ENCODE measurements around the gene KCNH3. TPM values are rescaled to one million over a fixed set of nuclear protein-coding genes. Genes with fewer than 3 reads are reported as not detected.

Gene KCNH3
- total RNA-seq, 1 donor from 2014 or later, result under 0.01 TPM

DNA sequence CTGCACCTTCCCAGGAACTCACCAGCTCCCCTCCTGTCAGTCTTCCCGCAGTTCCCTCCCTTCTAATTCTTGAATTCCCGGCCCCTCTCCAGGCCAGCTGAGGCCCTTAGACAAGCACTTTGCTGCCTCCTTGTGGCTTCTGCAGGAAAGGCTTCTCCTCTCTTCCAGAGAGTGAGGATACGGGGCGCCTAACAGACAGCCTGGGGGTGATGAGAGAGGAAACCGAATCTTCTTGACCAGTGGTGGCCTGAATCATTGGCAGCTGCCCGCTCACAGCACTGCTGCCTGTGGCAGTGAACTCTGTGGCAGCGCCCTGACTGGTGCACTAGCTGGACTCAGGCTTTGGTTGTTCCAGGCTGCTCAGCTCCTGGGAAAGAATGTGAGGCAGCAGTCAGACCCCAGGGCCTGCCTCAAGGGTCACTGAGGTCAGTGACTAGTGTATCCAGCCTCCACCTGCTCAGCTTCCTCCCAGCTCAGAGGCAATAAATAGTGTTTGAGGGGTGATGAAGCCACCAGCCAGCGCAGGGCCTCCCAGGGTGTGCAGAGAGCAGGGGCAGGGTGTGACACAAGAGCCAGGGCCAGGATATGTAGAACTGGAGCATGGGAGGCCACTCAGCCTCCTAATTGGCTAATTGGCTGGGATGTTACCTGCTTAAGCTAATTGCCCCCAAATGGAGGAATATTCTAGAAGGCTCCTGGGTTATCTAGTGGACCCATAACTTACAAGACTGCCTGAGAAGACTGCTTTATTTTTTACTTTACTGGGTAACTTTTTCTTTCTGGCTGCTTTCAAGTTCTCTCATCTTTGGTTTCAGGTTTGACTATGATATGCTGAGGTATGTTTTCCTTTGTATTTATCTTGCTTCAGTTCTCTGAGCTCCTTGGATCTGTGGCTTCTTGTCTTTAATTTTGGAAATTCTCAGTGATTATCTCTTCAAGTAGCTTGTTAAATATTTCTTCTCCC is 42.0 kb downstream of the KCNH3 start:
- DNase-seq (ENCODE audit: low read depth), result peak; percentile 64
- Histone ChIP-seq H3K36me3 (ENCODE audit: control insufficient read depth, insufficient read depth, low read length) (no peaks in the 10 kb centered on the region), H3K4me3 (ENCODE audit: low read depth, low read length) (no peak overlapping the region), H3K27me3 (ENCODE audit: control insufficient read depth, insufficient read depth, low read length) (no peaks in the 10 kb centered on the region)
- FAIRE-seq, result no peak
- TF ChIP-seq CTCF (IDR thresholded peaks at IDR 0.05; ENCODE audit: insufficient read depth, low read length, severe bottlenecking), result peak; percentile 88

DNA sequence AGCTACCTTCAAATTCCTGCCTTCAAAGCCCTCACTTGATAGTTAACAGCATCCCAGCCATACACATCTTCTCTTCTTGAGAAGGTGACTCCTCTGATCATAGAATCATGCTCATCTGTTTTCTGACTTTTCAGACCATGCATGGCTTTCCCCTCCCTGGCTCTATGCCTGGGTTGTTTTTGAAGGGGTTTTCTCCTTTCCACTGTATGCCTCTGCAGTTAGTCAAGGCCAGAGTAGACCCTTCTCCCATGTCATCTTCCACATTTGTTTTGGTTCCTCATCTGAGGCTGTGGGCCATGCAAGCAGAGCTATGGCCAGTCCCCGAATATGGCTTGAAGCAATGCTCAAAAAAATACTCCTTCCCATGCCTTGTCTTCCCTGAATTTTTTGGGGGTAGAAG is 43.4 kb downstream of the KCNH3 start:
- FAIRE-seq, result no peak
- TF ChIP-seq CTCF (IDR thresholded peaks at IDR 0.05; ENCODE audit: insufficient read depth, low read length, severe bottlenecking), result no peak
- no peak for DNase-seq (ENCODE audit: low read depth)
- Histone ChIP-seq H3K27me3 (ENCODE audit: control insufficient read depth, insufficient read depth, low read length) (no peaks in the 10 kb centered on the region), H3K36me3 (ENCODE audit: control insufficient read depth, insufficient read depth, low read length) (no peaks in the 10 kb centered on the region), H3K4me3 (ENCODE audit: low read depth, low read length) (no peak overlapping the region)

GRCh38 chr12:49582850-49583249 is 44.0 kb downstream of the KCNH3 start:
- no peak for TF ChIP-seq CTCF (IDR thresholded peaks at IDR 0.05; ENCODE audit: insufficient read depth, low read length, severe bottlenecking)
- DNase-seq (ENCODE audit: low read depth), result no peak
- no peak for FAIRE-seq
- Histone ChIP-seq H3K4me3 (ENCODE audit: low read depth, low read length) (no peak overlapping the region), H3K36me3 (ENCODE audit: control insufficient read depth, insufficient read depth, low read length) (no peaks in the 10 kb centered on the region), H3K27me3 (ENCODE audit: control insufficient read depth, insufficient read depth, low read length) (no peaks in the 10 kb centered on the region)

DNA sequence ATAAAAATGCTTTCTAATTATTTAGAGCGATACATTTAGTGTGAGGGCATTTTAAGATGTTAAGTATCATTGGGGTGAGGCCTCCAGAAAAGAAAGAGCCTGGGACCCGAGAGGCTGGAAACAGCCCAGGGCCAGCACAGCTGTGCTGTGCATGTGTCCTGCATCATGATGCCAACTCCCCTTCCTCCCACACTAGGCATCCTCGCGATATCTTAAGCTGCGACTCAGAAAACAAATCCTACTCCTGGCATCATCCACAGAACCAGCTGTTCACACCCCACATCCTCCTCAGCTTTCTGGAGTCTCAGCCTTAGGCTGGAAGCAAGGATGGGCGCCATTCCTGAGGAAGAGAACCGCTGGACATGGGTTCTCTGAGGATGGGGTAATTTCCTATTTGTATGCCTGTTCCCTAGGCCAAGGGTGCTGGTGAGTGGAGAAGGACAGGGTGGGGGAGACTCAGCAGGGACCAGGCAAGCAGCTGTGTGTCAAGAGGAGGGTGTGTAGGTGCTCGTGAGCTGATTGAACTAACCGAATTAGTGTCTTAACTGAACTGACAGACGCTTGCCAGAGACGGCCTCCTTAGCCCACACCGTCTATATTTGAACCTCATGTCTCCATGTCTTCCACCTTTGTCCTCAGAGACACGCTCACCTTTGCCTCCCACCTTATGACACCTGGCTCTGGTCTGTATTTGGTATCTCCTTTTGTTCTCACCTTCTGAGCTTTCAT is 44.7 kb downstream of the KCNH3 start:
- FAIRE-seq, result no peak
- Histone ChIP-seq H3K36me3 (ENCODE audit: control insufficient read depth, insufficient read depth, low read length) (no peaks in the 10 kb centered on the region), H3K4me3 (ENCODE audit: low read depth, low read length) (no peak overlapping the region), H3K27me3 (ENCODE audit: control insufficient read depth, insufficient read depth, low read length) (no peaks in the 10 kb centered on the region)
- DNase-seq (ENCODE audit: low read depth), result no peak
- no peak for TF ChIP-seq CTCF (IDR thresholded peaks at IDR 0.05; ENCODE audit: insufficient read depth, low read length, severe bottlenecking)

DNA sequence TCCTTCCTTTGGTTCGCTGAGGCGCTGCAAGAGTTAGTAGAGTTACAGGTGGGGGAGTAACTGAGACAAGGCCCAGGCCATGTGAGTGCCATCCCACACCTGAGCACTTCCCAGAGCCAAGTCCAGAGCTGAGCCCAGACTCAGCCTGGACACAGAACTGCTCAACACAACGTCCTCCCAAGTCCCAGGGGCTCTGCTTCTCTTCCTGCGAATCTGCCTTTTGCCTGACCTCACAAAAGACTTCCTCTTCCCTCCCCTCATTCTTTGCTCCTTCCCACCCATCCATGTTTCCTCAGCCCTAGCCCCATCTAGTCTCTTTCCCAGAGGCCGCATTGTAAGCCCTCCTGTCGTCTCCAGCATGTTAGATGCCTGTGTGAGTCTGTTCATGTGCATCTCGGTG is 45.8 kb downstream of the KCNH3 start:
- TF ChIP-seq CTCF (IDR thresholded peaks at IDR 0.05; ENCODE audit: insufficient read depth, low read length, severe bottlenecking), result no peak
- FAIRE-seq (no peak), DNase-seq (ENCODE audit: low read depth) (no peak)
- no peaks in the 10 kb centered on the region for H3K27me3 ChIP-seq (ENCODE audit: control insufficient read depth, insufficient read depth, low read length)
- H3K4me3 ChIP-seq (ENCODE audit: low read depth, low read length), result no peak overlapping the region
- no peaks in the 10 kb centered on the region for H3K36me3 ChIP-seq (ENCODE audit: control insufficient read depth, insufficient read depth, low read length)
